HEK293 (cell line): ENCODE results near the gene RPS19BP1.

ENCODE experiments used
- CTCF ChIA-PET: fragments of 350-600 bp; formaldehyde crosslinking; extraction: SDS; loops from one replicate; lab custom pipeline; 2021; ENCODE audit warnings: antibody characterized with exemption; lab: Yijun Ruan, JAX
- POLR2A ChIA-PET: fragments of 300-600 bp; formaldehyde crosslinking; extraction: SDS; loops from one replicate; lab custom pipeline; 2020; ENCODE audit warnings: antibody characterized with exemption, inconsistent platforms; lab: Yijun Ruan, JAX
- H3K27ac ChIP-seq: fragments of 200-500 bp; sonication (Bioruptor generic); 2 replicates; pipeline ENCODE4 v1.5.1; 2014; ENCODE audit warnings: low read depth, low read length, control low read depth, inconsistent platforms; ENCODE audit errors: extremely low read depth
- H3K36me3 ChIP-seq, 2 experiments: fragments of 200-500 bp in 1 of 2; sonication (Bioruptor generic) in 1 of 2; 1 replicate in 1 of 2; 2 replicates in 1 of 2; pipeline ENCODE4 v1.5.1; 2014 to 2017; ENCODE audit warnings: inconsistent platforms in 2 of 2, low read length in 2 of 2; ENCODE audit not compliant: control insufficient read depth in 2 of 2, insufficient read depth in 1 of 2
- H3K4me1 ChIP-seq: fragments of 200-500 bp; sonication (Bioruptor generic); 2 replicates; pipeline ENCODE4 v1.5.1; 2014; ENCODE audit warnings: mild to moderate bottlenecking, low read length, inconsistent platforms; ENCODE audit not compliant: control insufficient read depth, insufficient read depth
- H3K4me3 ChIP-seq: 2 replicates; pipeline ENCODE4 v1.5.1; 2011; ENCODE audit warnings: low read depth, mild to moderate bottlenecking, control low read depth, low read length, moderate library complexity
- H3K9me3 ChIP-seq: fragments of 200-500 bp; sonication (Bioruptor generic); 2 replicates; pipeline ENCODE4 v1.5.1; 2014; ENCODE audit warnings: low read depth, low read length, inconsistent platforms; ENCODE audit not compliant: control insufficient read depth, insufficient read depth
- BCL11A ChIP-seq: fragments of 450-650 bp; formaldehyde crosslinking; IDR thresholded peaks from 2 replicates; pipeline ENCODE4 v1.5.1; 2016; ENCODE audit warnings: low read depth, missing biosample characterization, missing genetic modification characterization
- KLF17 ChIP-seq: fragments of 450-650 bp; formaldehyde crosslinking; IDR thresholded peaks from 2 replicates; pipeline ENCODE4 v1.5.1; 2016; ENCODE audit warnings: missing biosample characterization, missing genetic modification characterization
- KLF8 ChIP-seq: fragments of 450-650 bp; formaldehyde crosslinking; IDR thresholded peaks from 2 replicates; pipeline ENCODE4 v1.5.1; 2016; ENCODE audit warnings: missing biosample characterization, missing genetic modification characterization
- MZF1 ChIP-seq: fragments of 450-650 bp; formaldehyde crosslinking; IDR thresholded peaks from 2 replicates; pipeline ENCODE4 v1.5.1; 2017; ENCODE audit warnings: missing biosample characterization, missing genetic modification characterization, borderline replicate concordance
- OVOL3 ChIP-seq: fragments of 450-650 bp; formaldehyde crosslinking; IDR thresholded peaks from 2 replicates; pipeline ENCODE4 v1.5.1; 2016; ENCODE audit warnings: missing biosample characterization, missing genetic modification characterization
- ZFHX2 ChIP-seq: fragments of 450-650 bp; formaldehyde crosslinking; conservative IDR thresholded peaks from 2 replicates; pipeline ENCODE4 v1.5.1; 2016; ENCODE audit warnings: missing biosample characterization, missing genetic modification characterization
- ZNF121 ChIP-seq: fragments of 450-650 bp; formaldehyde crosslinking; IDR thresholded peaks from 2 replicates; pipeline ENCODE4 v1.5.1; 2016; ENCODE audit warnings: missing biosample characterization, missing genetic modification characterization
- ZNF132 ChIP-seq: fragments of 450-650 bp; formaldehyde crosslinking; IDR thresholded peaks from 2 replicates; pipeline ENCODE4 v1.5.1; 2017; ENCODE audit warnings: missing biosample characterization, missing genetic modification characterization, borderline replicate concordance
- ZNF146 ChIP-seq: fragments of 450-650 bp; formaldehyde crosslinking; IDR thresholded peaks from 2 replicates; pipeline ENCODE4 v1.5.1; 2016; ENCODE audit warnings: missing biosample characterization, missing genetic modification characterization
- ZNF324 ChIP-seq: fragments of 450-650 bp; formaldehyde crosslinking; IDR thresholded peaks from 2 replicates; pipeline ENCODE4 v1.5.1; 2016; ENCODE audit warnings: missing biosample characterization, missing genetic modification characterization
- ZNF677 ChIP-seq: fragments of 450-650 bp; IDR thresholded peaks from 2 replicates; pipeline ENCODE4 v1.5.0; 2018; ENCODE audit warnings: missing biosample characterization, mild to moderate bottlenecking, missing genetic modification characterization, moderate library complexity
- ZNF777 ChIP-seq: fragments of 450-650 bp; formaldehyde crosslinking; IDR thresholded peaks from 2 replicates; pipeline ENCODE4 v1.5.1; 2017; ENCODE audit warnings: missing biosample characterization, missing genetic modification characterization, borderline replicate concordance
- TF ChIP-seq, protein P1 (sequence below): fragments of 450-650 bp; formaldehyde crosslinking; IDR thresholded peaks from 2 replicates; pipeline ENCODE4 v1.5.1; 2016; ENCODE audit warnings: missing biosample characterization, missing genetic modification characterization, low read depth
- TF ChIP-seq, protein P2 (sequence below): fragments of 450-650 bp; formaldehyde crosslinking; IDR thresholded peaks from 2 replicates; pipeline ENCODE4 v1.5.1; 2017; ENCODE audit warnings: missing biosample characterization, missing genetic modification characterization
- TF ChIP-seq, protein P3 (sequence below): fragments of 450-650 bp; formaldehyde crosslinking; IDR thresholded peaks from 2 replicates; pipeline ENCODE4 v1.5.1; 2016; ENCODE audit warnings: missing biosample characterization, missing genetic modification characterization
- TF ChIP-seq, protein P4 (sequence below): fragments of 450-650 bp; formaldehyde crosslinking; IDR thresholded peaks from 2 replicates; pipeline ENCODE4 v1.5.1; 2016; ENCODE audit warnings: missing biosample characterization, missing genetic modification characterization
- TF ChIP-seq, protein P5 (sequence below): fragments of 450-650 bp; formaldehyde crosslinking; IDR thresholded peaks from 2 replicates; pipeline ENCODE4 v1.5.1; 2016; ENCODE audit warnings: missing biosample characterization, missing genetic modification characterization
- TF ChIP-seq, protein P6 (sequence below): fragments of 450-650 bp; formaldehyde crosslinking; IDR thresholded peaks from 2 replicates; pipeline ENCODE4 v1.5.1; 2017; ENCODE audit warnings: missing biosample characterization, missing genetic modification characterization

Gene RPS19BP1

GRCh38 chr22:39520226-39521105, 12.1 kb downstream of the RPS19BP1 start, which contains the start of gene ATF4 (continued):
- TF ChIP-seq, protein P1, sequence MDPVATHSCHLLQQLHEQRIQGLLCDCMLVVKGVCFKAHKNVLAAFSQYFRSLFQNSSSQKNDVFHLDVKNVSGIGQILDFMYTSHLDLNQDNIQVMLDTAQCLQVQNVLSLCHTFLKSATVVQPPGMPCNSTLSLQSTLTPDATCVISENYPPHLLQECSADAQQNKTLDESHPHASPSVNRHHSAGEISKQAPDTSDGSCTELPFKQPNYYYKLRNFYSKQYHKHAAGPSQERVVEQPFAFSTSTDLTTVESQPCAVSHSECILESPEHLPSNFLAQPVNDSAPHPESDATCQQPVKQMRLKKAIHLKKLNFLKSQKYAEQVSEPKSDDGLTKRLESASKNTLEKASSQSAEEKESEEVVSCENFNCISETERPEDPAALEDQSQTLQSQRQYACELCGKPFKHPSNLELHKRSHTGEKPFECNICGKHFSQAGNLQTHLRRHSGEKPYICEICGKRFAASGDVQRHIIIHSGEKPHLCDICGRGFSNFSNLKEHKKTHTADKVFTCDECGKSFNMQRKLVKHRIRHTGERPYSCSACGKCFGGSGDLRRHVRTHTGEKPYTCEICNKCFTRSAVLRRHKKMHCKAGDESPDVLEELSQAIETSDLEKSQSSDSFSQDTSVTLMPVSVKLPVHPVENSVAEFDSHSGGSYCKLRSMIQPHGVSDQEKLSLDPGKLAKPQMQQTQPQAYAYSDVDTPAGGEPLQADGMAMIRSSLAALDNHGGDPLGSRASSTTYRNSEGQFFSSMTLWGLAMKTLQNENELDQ (tag by site-specific recombination), result no peak
- TF ChIP-seq BCL11A (tag by site-specific recombination) (no peak), ZFHX2 (peak; percentile 96), KLF8 (peak; percentile 98), KLF17 (tag by site-specific recombination) (peak; percentile 98), ZNF146 (peak; percentile 80), ZNF677 (no peak), ZNF324 (tag by site-specific recombination) (peak; percentile 92; the same call in 1 of the 2 replicates), MZF1 (tag by site-specific recombination) (no peak), ZNF777 (tag by site-specific recombination) (peak; percentile 73; the same call in 1 of the 2 replicates), OVOL3 (tag by site-specific recombination) (peak; percentile 75)
- TF ChIP-seq, protein P2, sequence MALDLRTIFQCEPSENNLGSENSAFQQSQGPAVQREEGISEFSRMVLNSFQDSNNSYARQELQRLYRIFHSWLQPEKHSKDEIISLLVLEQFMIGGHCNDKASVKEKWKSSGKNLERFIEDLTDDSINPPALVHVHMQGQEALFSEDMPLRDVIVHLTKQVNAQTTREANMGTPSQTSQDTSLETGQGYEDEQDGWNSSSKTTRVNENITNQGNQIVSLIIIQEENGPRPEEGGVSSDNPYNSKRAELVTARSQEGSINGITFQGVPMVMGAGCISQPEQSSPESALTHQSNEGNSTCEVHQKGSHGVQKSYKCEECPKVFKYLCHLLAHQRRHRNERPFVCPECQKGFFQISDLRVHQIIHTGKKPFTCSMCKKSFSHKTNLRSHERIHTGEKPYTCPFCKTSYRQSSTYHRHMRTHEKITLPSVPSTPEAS (tag by site-specific recombination), result peak; percentile 28; the same call in 1 of the 2 replicates
- TF ChIP-seq, protein P3, sequence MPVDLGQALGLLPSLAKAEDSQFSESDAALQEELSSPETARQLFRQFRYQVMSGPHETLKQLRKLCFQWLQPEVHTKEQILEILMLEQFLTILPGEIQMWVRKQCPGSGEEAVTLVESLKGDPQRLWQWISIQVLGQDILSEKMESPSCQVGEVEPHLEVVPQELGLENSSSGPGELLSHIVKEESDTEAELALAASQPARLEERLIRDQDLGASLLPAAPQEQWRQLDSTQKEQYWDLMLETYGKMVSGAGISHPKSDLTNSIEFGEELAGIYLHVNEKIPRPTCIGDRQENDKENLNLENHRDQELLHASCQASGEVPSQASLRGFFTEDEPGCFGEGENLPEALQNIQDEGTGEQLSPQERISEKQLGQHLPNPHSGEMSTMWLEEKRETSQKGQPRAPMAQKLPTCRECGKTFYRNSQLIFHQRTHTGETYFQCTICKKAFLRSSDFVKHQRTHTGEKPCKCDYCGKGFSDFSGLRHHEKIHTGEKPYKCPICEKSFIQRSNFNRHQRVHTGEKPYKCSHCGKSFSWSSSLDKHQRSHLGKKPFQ (tag by site-specific recombination), result no peak
- TF ChIP-seq, protein P4, sequence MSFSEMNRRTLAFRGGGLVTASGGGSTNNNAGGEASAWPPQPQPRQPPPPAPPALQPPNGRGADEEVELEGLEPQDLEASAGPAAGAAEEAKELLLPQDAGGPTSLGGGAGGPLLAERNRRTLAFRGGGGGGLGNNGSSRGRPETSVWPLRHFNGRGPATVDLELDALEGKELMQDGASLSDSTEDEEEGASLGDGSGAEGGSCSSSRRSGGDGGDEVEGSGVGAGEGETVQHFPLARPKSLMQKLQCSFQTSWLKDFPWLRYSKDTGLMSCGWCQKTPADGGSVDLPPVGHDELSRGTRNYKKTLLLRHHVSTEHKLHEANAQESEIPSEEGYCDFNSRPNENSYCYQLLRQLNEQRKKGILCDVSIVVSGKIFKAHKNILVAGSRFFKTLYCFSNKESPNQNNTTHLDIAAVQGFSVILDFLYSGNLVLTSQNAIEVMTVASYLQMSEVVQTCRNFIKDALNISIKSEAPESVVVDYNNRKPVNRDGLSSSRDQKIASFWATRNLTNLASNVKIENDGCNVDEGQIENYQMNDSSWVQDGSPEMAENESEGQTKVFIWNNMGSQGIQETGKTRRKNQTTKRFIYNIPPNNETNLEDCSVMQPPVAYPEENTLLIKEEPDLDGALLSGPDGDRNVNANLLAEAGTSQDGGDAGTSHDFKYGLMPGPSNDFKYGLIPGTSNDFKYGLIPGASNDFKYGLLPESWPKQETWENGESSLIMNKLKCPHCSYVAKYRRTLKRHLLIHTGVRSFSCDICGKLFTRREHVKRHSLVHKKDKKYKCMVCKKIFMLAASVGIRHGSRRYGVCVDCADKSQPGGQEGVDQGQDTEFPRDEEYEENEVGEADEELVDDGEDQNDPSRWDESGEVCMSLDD (tag by site-specific recombination), result peak; percentile 79; the same call in 1 of the 2 replicates

DNA sequence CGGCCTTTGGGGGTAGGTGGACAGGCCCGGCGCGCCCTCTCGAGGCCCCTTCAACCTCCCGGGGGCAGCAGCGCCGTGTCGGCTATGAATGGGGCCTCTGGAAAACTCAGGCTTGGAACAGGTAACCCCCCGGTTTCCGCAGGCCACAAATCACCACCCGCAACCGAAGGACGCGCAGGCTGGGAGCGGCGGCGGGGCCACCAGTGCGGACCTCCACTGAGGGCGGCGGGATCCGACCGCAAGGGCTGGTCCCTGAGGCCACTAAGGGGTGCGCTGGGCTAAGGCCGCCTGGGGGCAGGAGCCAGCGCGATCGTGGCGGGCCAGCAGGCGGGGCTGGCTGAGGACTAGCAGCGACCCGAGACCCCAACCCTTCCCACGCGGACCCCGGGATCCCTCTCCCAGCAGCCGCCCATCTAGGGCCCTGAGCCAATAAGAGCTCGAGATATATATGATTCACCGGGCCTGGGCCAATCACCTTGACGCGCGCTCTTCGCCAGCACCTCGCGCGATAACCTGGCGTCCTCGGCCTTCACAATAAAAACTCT, 12.8 kb downstream of the RPS19BP1 start:
- ChIA-PET CTCF (interaction anchor here (0.6 to 2.2 kb wide), 6 partner anchors 9 to 1078 kb away, joined by 3 to 8 read pairs (median 6); partner anchors contain the start of gene MIEF1), POLR2A (interaction anchor here (0.5 to 2.3 kb wide), 57 partner anchors 9 to 754 kb away, joined by 3 to 117 read pairs (median 5); partner anchors contain the start of genes MIEF1, RPL3, RPS19BP1 and SYNGR1)
- peaks cover 14 to 68% of the 10 kb centered on the region in 2 experiments for H3K36me3 ChIP-seq
- peak overlapping the region; percentile 95 for H3K27ac ChIP-seq
- peak overlapping the region; percentile 95 for H3K4me3 ChIP-seq
- H3K4me1 ChIP-seq, result 0 out of 2 replicates have a peak, but pooled peaks cover 5% of the 10 kb centered on the region
- no peaks in the 10 kb centered on the region for H3K9me3 ChIP-seq
- TF ChIP-seq ZNF132 (tag by site-specific recombination) (no peak), ZNF121 (tag by site-specific recombination) (no peak)
- TF ChIP-seq, protein P5, sequence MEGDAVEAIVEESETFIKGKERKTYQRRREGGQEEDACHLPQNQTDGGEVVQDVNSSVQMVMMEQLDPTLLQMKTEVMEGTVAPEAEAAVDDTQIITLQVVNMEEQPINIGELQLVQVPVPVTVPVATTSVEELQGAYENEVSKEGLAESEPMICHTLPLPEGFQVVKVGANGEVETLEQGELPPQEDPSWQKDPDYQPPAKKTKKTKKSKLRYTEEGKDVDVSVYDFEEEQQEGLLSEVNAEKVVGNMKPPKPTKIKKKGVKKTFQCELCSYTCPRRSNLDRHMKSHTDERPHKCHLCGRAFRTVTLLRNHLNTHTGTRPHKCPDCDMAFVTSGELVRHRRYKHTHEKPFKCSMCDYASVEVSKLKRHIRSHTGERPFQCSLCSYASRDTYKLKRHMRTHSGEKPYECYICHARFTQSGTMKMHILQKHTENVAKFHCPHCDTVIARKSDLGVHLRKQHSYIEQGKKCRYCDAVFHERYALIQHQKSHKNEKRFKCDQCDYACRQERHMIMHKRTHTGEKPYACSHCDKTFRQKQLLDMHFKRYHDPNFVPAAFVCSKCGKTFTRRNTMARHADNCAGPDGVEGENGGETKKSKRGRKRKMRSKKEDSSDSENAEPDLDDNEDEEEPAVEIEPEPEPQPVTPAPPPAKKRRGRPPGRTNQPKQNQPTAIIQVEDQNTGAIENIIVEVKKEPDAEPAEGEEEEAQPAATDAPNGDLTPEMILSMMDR (tag by site-specific recombination), result peak; percentile 94
- TF ChIP-seq, protein P6, sequence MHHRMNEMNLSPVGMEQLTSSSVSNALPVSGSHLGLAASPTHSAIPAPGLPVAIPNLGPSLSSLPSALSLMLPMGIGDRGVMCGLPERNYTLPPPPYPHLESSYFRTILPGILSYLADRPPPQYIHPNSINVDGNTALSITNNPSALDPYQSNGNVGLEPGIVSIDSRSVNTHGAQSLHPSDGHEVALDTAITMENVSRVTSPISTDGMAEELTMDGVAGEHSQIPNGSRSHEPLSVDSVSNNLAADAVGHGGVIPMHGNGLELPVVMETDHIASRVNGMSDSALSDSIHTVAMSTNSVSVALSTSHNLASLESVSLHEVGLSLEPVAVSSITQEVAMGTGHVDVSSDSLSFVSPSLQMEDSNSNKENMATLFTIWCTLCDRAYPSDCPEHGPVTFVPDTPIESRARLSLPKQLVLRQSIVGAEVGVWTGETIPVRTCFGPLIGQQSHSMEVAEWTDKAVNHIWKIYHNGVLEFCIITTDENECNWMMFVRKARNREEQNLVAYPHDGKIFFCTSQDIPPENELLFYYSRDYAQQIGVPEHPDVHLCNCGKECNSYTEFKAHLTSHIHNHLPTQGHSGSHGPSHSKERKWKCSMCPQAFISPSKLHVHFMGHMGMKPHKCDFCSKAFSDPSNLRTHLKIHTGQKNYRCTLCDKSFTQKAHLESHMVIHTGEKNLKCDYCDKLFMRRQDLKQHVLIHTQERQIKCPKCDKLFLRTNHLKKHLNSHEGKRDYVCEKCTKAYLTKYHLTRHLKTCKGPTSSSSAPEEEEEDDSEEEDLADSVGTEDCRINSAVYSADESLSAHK (tag by site-specific recombination), result 0 out of 2 replicates have a peak, but pooled peaks have one; percentile 24
